Aorta (tissue), 5 donors: ENCODE data around the gene AXIN1. TPM values are rescaled to one million over a fixed set of nuclear protein-coding genes. Genes with fewer than 3 reads are reported as not detected.

Experiments
- ATAC-seq: fragments of 200-7000 bp; cut with Tn5 transposase; one replicate; pipeline ENCODE4 v1.9.1; 2022; ENCODE audit warnings: moderate library complexity; ENCODE audit not compliant: low FRiP score
- DNase-seq, 2 donors: peaks; one replicate each; pipeline ENCODE4 v3.0.0-alpha.2; 2020
- H3K27ac ChIP-seq, 2 donors: one replicate each; pipeline ENCODE4 v1.5.1; 2013; ENCODE audit warnings: low read length in 2 of 2, mild to moderate bottlenecking in 2 of 2, moderate library complexity in 2 of 2, control low read depth in 1 of 2, inconsistent platforms in 1 of 2, low read depth in 1 of 2
- H3K27me3 ChIP-seq, 2 donors: one replicate each; pipeline ENCODE4 v1.6.1; 2013; ENCODE audit warnings: control low read depth in 1 of 2, low read length in 1 of 2, mild to moderate bottlenecking in 1 of 2, moderate library complexity in 1 of 2; ENCODE audit not compliant: insufficient read depth in 2 of 2, control insufficient read depth in 1 of 2
- H3K36me3 ChIP-seq, 2 donors: one replicate each; pipeline ENCODE4 v1.6.1; 2013; ENCODE audit warnings: control low read depth in 1 of 2, low read length in 1 of 2, mild to moderate bottlenecking in 1 of 2; ENCODE audit not compliant: insufficient read depth in 2 of 2, control insufficient read depth in 1 of 2
- H3K4me1 ChIP-seq, 2 donors: one replicate each; pipeline ENCODE4 v1.6.1; 2013; ENCODE audit warnings: low read length in 2 of 2, control low read depth in 1 of 2, mild to moderate bottlenecking in 1 of 2, moderate library complexity in 1 of 2; ENCODE audit not compliant: insufficient read depth in 2 of 2, control insufficient read depth in 1 of 2
- H3K4me3 ChIP-seq, 2 donors: one replicate each; pipeline ENCODE4 v1.5.1; 2013; ENCODE audit warnings: low read length in 2 of 2, control low read depth in 1 of 2, mild to moderate bottlenecking in 1 of 2
- H3K9me3 ChIP-seq: one replicate; pipeline ENCODE4 v1.6.1; 2013; ENCODE audit warnings: mild to moderate bottlenecking, low read length; ENCODE audit not compliant: control insufficient read depth
- WGBS, 2 donors: extraction: QIAGEN DNeasy Blood & Tissue Kit; methylation state at CpG; one replicate each; pipeline ENCODE4 v1.1.7; 2013; 5-methylcytosine and 5-hydroxymethylcytosine counted together
- intact Hi-C, 2 donors: fragments of 100-400 bp; cut with DNase I; formaldehyde crosslinking; loops; one replicate each; pipeline versions ENCODE4 v1.14.2 to v1.15.0; 2022
- polyA plus RNA-seq, 2 donors: library from polyadenylated mRNA; stranded (reverse); fragments of 200-250 nt; gene quantifications; one replicate each; pipeline ENCODE4 v1.2.3, GENCODE V29; 2013
- total RNA-seq, 2 donors: library from RNA; stranded (reverse); fragmentation: NEBNext Ultra II Directional; extraction: Animal tissue kit (Norgen Biotek cat#: 25700); gene quantifications; one replicate each; pipeline ENCODE4 v1.2.1, GENCODE V29; 2021
- donor health status: healthy with polysubstance abuse.
- donor health status: Bipolar disorder and iron deficiency.
- donor health status: DM: no; HTN: no; CAD: no.
- donor health status: DM: no; HTN: no; CAD: no.
- donor health status: DM: yes; HTN: yes; CAD: no.

The AXIN1 gene
- total and polyA plus RNA-seq, 4 donors = 9.1 to 19.8 (median 15.6) TPM

DNA sequence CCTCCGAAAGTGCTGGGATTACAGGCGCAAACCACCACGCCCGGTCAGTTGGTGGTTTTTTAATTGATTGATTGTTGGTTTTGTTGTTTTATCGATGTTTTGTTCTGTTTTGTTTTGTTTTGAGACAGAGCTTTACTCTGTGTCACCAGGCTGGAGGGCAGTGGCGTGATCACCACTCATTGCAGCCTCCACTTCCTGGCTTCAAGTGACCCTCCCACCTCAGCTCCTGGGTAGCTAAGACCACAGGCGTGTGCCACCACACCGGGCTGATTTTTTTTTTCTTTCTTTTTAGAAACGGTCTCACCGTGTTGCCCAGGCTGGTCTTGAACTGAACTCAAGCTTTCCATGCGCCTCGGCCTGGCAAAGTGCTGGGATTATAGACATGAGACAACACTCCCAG is 105.5 kb downstream of the AXIN1 start:
- no peaks in the 10 kb centered on the region for H3K9me3 ChIP-seq
- no peak for DNase-seq
- no peak for ATAC-seq
- no peak overlapping the region for H3K27ac ChIP-seq
- H3K4me3 ChIP-seq = no peak overlapping the region
- no peaks in the 10 kb centered on the region for H3K36me3 ChIP-seq
- intact Hi-C loops = loop anchor here in 1 of 2 donors (10.0 kb wide), 1 partner anchor 88 kb away; no protein-coding TSS in a partner anchor
- no peaks in the 10 kb centered on the region for H3K4me1 ChIP-seq
- no peaks in the 10 kb centered on the region for H3K27me3 ChIP-seq
- 92 to 93% methylated on average over 12 of the region's 12 CpGs for WGBS, 2 donors

DNA sequence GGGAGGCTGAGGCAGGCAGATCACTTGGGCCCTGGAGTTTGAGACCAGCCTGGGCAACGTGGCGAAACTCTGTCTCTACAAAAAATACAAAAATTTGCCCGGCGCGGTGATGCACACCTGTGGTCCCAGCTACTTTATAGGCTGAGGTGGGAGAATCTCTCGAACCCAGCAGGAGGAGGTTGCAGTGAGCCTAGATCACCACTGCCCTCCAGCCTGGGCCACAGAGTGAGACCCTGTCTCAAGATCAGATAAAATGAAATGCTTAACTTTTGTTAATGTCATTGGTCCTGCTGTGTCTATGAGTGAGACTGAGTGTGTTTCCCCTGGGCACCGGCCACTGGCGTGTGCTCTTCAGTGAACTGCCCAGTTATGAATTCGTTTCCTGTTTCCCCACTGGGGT is 107.4 kb downstream of the AXIN1 start:
- H3K36me3 ChIP-seq = no peaks in the 10 kb centered on the region
- H3K27ac ChIP-seq = no peak overlapping the region
- no peaks in the 10 kb centered on the region for H3K4me1 ChIP-seq
- DNase-seq = no peak
- intact Hi-C loops = loop anchor here in 1 of 2 donors (10.0 kb wide), 1 partner anchor 90 kb away; no protein-coding TSS in a partner anchor
- no peak for ATAC-seq
- H3K9me3 ChIP-seq = no peaks in the 10 kb centered on the region
- H3K27me3 ChIP-seq = no peaks in the 10 kb centered on the region
- WGBS, 2 donors = 87 to 94% methylated on average over 9 of the region's 9 CpGs
- no peak overlapping the region for H3K4me3 ChIP-seq

DNA sequence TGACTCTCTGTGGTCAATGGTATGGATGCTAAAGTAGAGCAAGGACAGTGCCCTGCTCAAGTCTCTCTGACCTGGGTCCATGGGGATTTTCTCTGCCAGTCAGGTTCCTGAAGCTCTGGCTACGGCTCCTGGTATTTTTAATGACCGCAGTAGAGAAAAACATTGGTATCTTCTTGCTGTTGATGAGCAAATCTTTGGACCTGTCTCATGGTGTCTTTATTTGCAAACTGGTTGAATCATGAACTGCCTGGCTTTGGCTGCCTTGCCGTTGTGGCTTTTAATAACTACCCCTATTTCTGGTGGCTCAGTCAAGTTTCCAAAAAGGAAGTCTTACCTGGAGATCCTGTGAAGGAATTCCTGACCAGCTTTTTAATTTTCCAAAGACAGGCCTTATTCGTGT is 109.2 kb downstream of the AXIN1 start:
- intact Hi-C loops = loop anchor here in 1 of 2 donors (10.0 kb wide), 1 partner anchor 91 kb away; no protein-coding TSS in a partner anchor
- 79 to 86% methylated on average over 4 of the region's 4 CpGs for whole genome bisulfite sequencing, 2 donors
- no peaks in the 10 kb centered on the region for H3K4me1 ChIP-seq
- no peaks in the 10 kb centered on the region for H3K9me3 ChIP-seq
- H3K27ac ChIP-seq = no peak overlapping the region
- no peaks in the 10 kb centered on the region for H3K36me3 ChIP-seq
- no peak for DNase-seq
- H3K27me3 ChIP-seq = no peaks in the 10 kb centered on the region
- H3K4me3 ChIP-seq = no peak overlapping the region
- no peak for ATAC-seq

DNA sequence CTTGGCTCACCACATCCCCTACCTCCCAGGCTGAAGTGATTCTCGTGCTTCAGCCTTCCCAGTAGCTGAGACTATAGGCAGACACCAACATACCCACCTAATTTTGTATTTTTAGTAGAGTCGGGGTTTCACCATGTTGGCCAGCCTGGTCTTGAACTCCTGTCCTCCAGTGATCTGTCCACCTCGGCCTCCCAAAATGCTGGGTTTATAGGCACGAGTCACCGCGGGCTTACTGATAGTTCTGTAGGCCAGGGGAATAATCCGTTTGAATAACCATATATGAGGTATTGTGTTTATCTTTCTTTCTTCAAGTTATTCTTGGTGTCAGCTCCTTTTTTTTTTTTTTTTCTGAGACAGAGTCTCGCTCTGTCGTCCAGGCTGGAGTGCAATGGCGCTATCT is 110.2 kb downstream of the AXIN1 start:
- Histone ChIP-seq H3K27me3 (no peaks in the 10 kb centered on the region), H3K9me3 (no peaks in the 10 kb centered on the region), H3K4me1 (no peaks in the 10 kb centered on the region), H3K4me3 (no peak overlapping the region), H3K36me3 (no peaks in the 10 kb centered on the region), H3K27ac (no peak overlapping the region)
- ATAC-seq (no peak), DNase-seq (no peak)
- 51 to 54% methylated on average over 10 of the region's 10 CpGs for WGBS, 2 donors
- intact Hi-C loops = loop anchor here in 1 of 2 donors (10.0 kb wide), 1 partner anchor 93 kb away; no protein-coding TSS in a partner anchor

DNA sequence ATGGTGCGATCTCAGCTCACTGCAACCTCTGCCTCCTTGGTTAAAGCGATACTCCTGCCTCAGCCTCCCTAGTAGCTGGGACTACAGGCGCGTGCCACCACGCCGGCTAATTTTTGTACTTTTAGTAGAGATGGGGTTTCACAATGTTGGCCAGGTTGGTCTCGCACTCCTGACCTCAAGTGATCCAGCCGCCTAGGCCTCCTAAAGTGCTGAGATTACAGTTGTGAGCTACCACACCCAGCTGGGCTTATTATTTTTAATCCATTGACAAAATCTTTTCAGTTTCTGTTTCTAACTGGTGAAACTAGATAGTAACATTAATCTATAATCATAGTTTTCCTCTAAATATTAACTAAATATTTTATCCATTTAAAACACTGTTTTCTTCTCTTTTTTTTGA is 112.0 kb downstream of the AXIN1 start:
- DNase-seq (no peak), ATAC-seq (no peak)
- Histone ChIP-seq H3K36me3 (no peaks in the 10 kb centered on the region), H3K9me3 (no peaks in the 10 kb centered on the region), H3K27me3 (no peaks in the 10 kb centered on the region), H3K4me1 (no peaks in the 10 kb centered on the region), H3K27ac (no peak overlapping the region), H3K4me3 (no peak overlapping the region)
- intact Hi-C loops = loop anchor here in 1 of 2 donors (10.0 kb wide), 1 partner anchor 94 kb away; no protein-coding TSS in a partner anchor
- 95 to 99% methylated on average over 8 of the region's 8 CpGs for WGBS, 2 donors

DNA sequence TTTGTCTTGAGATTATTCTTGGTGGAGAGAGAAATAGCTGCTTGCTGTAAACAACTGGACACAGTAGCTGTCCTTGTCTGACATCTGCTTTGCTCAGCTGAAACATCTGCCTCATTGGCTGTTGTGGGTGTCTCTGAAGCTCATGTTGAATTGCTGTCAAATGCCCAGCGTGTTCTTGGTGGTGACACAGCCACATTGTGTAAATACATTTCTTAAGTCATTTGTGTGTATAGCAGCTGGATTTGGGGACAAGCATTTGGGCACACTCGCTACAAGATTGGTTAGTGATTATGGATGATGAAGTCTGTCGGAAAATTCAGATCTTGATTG is 112.6 kb downstream of the AXIN1 start:
- DNase-seq (no peak), ATAC-seq (no peak)
- Histone ChIP-seq H3K9me3 (no peaks in the 10 kb centered on the region), H3K4me1 (no peaks in the 10 kb centered on the region), H3K27ac (no peak overlapping the region), H3K27me3 (no peaks in the 10 kb centered on the region), H3K4me3 (no peak overlapping the region), H3K36me3 (no peaks in the 10 kb centered on the region)
- 70 to 71% methylated on average over 3 of the region's 3 CpGs for WGBS, 2 donors
- intact Hi-C loops = loop anchor here in 1 of 2 donors (10.0 kb wide), 1 partner anchor 95 kb away; no protein-coding TSS in a partner anchor

Other genes starting within 250 kb of the AXIN1 start
- gene NPRL3, start 214.1 kb downstream of the AXIN1 start, total RNA-seq = 10 to 100 TPM; 13.4 to 29.0 TPM
- gene NPRL3, start 214.1 kb downstream of the AXIN1 start, polyA plus RNA-seq = 10 to 100 TPM in 1 of 2 donors, 1 to 10 TPM in 1; 5.8 to 16.3 TPM
- gene HBZ, start 200.1 kb downstream of the AXIN1 start, total RNA-seq = not detected
- not detected for gene HBZ, start 200.1 kb downstream of the AXIN1 start, polyA plus RNA-seq
- 1 to 10 TPM in 1 of 2 donors, not detected in 1; 3.1 TPM for gene HBM, start 186.7 kb downstream of the AXIN1 start, total RNA-seq
- not detected for gene HBM, start 186.7 kb downstream of the AXIN1 start, polyA plus RNA-seq
- 1,000 to 10,000 TPM in 1 of 2 donors, 100 to 1,000 TPM in 1; 448 to 1,265 TPM for gene HBA2, start 179.8 kb downstream of the AXIN1 start, total RNA-seq
- 10 to 100 TPM; 30.6 to 35.8 TPM for gene HBA2, start 179.8 kb downstream of the AXIN1 start, polyA plus RNA-seq
- 1,000 to 10,000 TPM in 1 of 2 donors, 100 to 1,000 TPM in 1; 559 to 1,337 TPM for gene HBA1, start 176.0 kb downstream of the AXIN1 start, total RNA-seq
- gene HBA1, start 176.0 kb downstream of the AXIN1 start, polyA plus RNA-seq = 1 to 10 TPM in 1 of 2 donors, not detected in 1; 8.0 TPM
- gene HBQ1, start 172.3 kb downstream of the AXIN1 start, total RNA-seq = not detected
- gene HBQ1, start 172.3 kb downstream of the AXIN1 start, polyA plus RNA-seq = not detected
- gene LUC7L, start 123.3 kb downstream of the AXIN1 start, total RNA-seq = 10 to 100 TPM; 69.5 to 98.5 TPM
- 100 to 1,000 TPM in 1 of 2 donors, 10 to 100 TPM in 1; 28.4 to 346 TPM for gene LUC7L, start 123.3 kb downstream of the AXIN1 start, polyA plus RNA-seq
- gene FAM234A, start 117.9 kb downstream of the AXIN1 start, total RNA-seq = 10 to 100 TPM; 58.0 to 60.7 TPM
- gene FAM234A, start 117.9 kb downstream of the AXIN1 start, polyA plus RNA-seq = 10 to 100 TPM; 32.2 to 53.0 TPM
- 10 to 100 TPM in 1 of 2 donors, 1 to 10 TPM in 1; 3.3 to 35.2 TPM for gene RGS11, start 76.8 kb downstream of the AXIN1 start, total RNA-seq
- 10 to 100 TPM in 1 of 2 donors, 1 to 10 TPM in 1; 5.4 to 76.5 TPM for gene RGS11, start 76.8 kb downstream of the AXIN1 start, polyA plus RNA-seq
- 1 to 10 TPM in 1 of 2 donors, not detected in 1; 3.1 TPM for gene ARHGDIG, start 72.1 kb downstream of the AXIN1 start, total RNA-seq
- gene ARHGDIG, start 72.1 kb downstream of the AXIN1 start, polyA plus RNA-seq = under 1 TPM in 1 of 2 donors, not detected in 1; 0.75 TPM
- gene PDIA2, start 69.6 kb downstream of the AXIN1 start, total RNA-seq = 1 to 10 TPM in 1 of 2 donors, not detected in 1; 1.6 TPM
- 1 to 10 TPM; 5.3 to 6.3 TPM for gene PDIA2, start 69.6 kb downstream of the AXIN1 start, polyA plus RNA-seq
- gene MRPL28, start 17.8 kb upstream of the AXIN1 start, total RNA-seq = 10 to 100 TPM; 35.5 to 38.0 TPM
- 100 to 1,000 TPM in 1 of 2 donors, 10 to 100 TPM in 1; 42.6 to 107 TPM for gene MRPL28, start 17.8 kb upstream of the AXIN1 start, polyA plus RNA-seq
- gene PGAP6, start 29.3 kb upstream of the AXIN1 start, total RNA-seq = 10 to 100 TPM; 38.9 to 39.0 TPM
- 10 to 100 TPM; 27.4 to 41.4 TPM for gene PGAP6, start 29.3 kb upstream of the AXIN1 start, polyA plus RNA-seq
- 10 to 100 TPM; 65.6 to 81.9 TPM for gene NME4, start 44.5 kb upstream of the AXIN1 start, total RNA-seq
- gene NME4, start 44.5 kb upstream of the AXIN1 start, polyA plus RNA-seq = 100 to 1,000 TPM in 1 of 2 donors, 10 to 100 TPM in 1; 95.5 to 128 TPM
- 10 to 100 TPM; 10.9 to 15.9 TPM for gene DECR2, start 49.2 kb upstream of the AXIN1 start, total RNA-seq
- gene DECR2, start 49.2 kb upstream of the AXIN1 start, polyA plus RNA-seq = 10 to 100 TPM; 16.2 to 21.8 TPM
- gene RAB11FIP3, start 72.9 kb upstream of the AXIN1 start, total RNA-seq = 10 to 100 TPM; 60.5 to 63.3 TPM
- gene RAB11FIP3, start 72.9 kb upstream of the AXIN1 start, polyA plus RNA-seq = 10 to 100 TPM; 22.0 to 68.8 TPM
- gene CAPN15, start 175.0 kb upstream of the AXIN1 start, total RNA-seq = 10 to 100 TPM; 27.9 to 33.9 TPM
- 10 to 100 TPM; 15.3 to 24.1 TPM for gene CAPN15, start 175.0 kb upstream of the AXIN1 start, polyA plus RNA-seq
- gene PRR35, start 207.7 kb upstream of the AXIN1 start, total RNA-seq = not detected
- gene PRR35, start 207.7 kb upstream of the AXIN1 start, polyA plus RNA-seq = under 1 TPM in 1 of 2 donors, not detected in 1; 0.05 TPM
- gene NHLRC4, start 214.3 kb upstream of the AXIN1 start, total RNA-seq = 1 to 10 TPM in 1 of 2 donors, under 1 TPM in 1; 0.52 to 2.2 TPM
- 1 to 10 TPM in 1 of 2 donors, under 1 TPM in 1; 0.25 to 2.6 TPM for gene NHLRC4, start 214.3 kb upstream of the AXIN1 start, polyA plus RNA-seq
- 10 to 100 TPM; 25.8 to 38.5 TPM for gene PIGQ, start 217.2 kb upstream of the AXIN1 start, total RNA-seq
- 10 to 100 TPM; 10.8 to 92.2 TPM for gene PIGQ, start 217.2 kb upstream of the AXIN1 start, polyA plus RNA-seq
- gene RAB40C, start 237.3 kb upstream of the AXIN1 start, total RNA-seq = 10 to 100 TPM; 17.9 to 19.6 TPM
- 10 to 100 TPM in 1 of 2 donors, 1 to 10 TPM in 1; 9.5 to 40.7 TPM for gene RAB40C, start 237.3 kb upstream of the AXIN1 start, polyA plus RNA-seq